ENCODE measurements around the gene PTX3. TPM values are rescaled to one million over a fixed set of nuclear protein-coding genes. Genes with fewer than 3 reads are reported as not detected.

PTX3 gene
- total RNA-seq, 1 donor from 2014 or later = 41.2 TPM

- H3K9me3 Mint-ChIP-seq (ENCODE audit: low read depth) = peaks cover 4% of the 10 kb centered on the region
- H3K27ac Mint-ChIP-seq (ENCODE audit: unreplicated experiment) = no peak overlapping the region
- DNase-seq (ENCODE audit: low spot score) = no peak
- peaks cover 10% of the 10 kb centered on the region for H3K4me1 Mint-ChIP-seq (ENCODE audit: low read depth)
- no peaks in the 10 kb centered on the region for H3K27me3 Mint-ChIP-seq (ENCODE audit: low read depth)
- H3K36me3 Mint-ChIP-seq (ENCODE audit: low read depth) = no peaks in the 10 kb centered on the region
- TF ChIP-seq CTCF (IDR thresholded peaks at IDR 0.05) = no peak
- no peak overlapping the region for H3K4me3 Mint-ChIP-seq (ENCODE audit: unreplicated experiment)
These were observed 30.3 kb upstream of the PTX3 start for GRCh38 chr3:157406394-157406793.

DNA sequence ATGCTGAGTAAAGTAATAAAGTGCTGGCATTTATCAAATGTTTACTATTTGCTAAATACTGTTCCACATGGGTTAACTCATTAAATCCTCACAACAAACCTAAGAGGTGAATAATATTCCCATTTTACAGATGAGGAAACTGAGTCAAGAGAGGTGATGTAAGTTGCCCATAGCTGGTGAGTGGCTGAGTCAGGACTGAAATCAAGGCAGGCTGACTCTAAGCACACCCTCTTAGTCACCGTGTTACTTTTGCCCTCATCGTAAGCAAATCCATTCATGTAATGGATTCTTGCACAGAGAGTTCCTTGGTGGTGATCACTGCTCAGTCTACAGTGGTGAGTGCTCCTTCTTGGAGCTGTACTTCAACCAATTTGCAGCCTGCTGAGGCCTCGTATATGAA is 28.9 kb upstream of the PTX3 start:
- no peaks in the 10 kb centered on the region for H3K36me3 Mint-ChIP-seq (ENCODE audit: low read depth)
- no peak for DNase-seq (ENCODE audit: low spot score)
- H3K4me3 Mint-ChIP-seq (ENCODE audit: unreplicated experiment) = no peak overlapping the region
- peaks cover 6% of the 10 kb centered on the region for H3K9me3 Mint-ChIP-seq (ENCODE audit: low read depth)
- no peaks in the 10 kb centered on the region for H3K27me3 Mint-ChIP-seq (ENCODE audit: low read depth)
- no peak overlapping the region for H3K27ac Mint-ChIP-seq (ENCODE audit: unreplicated experiment)
- H3K4me1 Mint-ChIP-seq (ENCODE audit: low read depth) = peaks cover 10% of the 10 kb centered on the region
- TF ChIP-seq CTCF (IDR thresholded peaks at IDR 0.05) = no peak

DNA sequence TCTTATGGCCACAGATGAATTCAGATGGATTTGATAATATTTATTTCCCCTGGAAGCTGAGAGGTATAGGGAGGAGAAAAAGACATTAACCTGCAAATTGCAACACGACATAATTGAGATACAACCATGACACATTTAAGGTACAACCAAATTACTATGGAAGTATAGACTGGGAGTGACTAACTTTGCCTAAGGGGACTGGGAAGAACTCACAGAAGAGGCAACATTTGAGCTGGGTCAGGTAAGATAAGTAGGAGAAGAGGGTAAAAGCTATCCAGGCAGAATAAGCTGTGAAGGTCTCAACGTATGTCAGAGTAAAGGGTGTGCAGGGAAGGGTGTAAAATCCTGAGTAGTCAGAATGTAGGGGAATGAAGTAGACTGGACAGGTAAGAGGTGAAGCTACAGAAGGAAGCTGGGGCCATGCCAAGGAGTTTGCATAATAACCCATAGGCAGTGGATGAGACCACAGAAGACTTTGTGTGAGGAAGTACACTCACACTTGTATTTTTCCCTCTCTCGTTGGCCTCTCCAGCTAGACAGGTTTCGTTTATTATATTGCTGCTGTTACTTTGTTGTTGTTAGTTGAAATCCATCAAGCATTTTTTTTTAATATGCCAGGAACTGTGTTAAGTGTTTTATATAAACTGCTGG is 28.0 kb upstream of the PTX3 start:
- H3K27ac Mint-ChIP-seq (ENCODE audit: unreplicated experiment) = no peak overlapping the region
- H3K9me3 Mint-ChIP-seq (ENCODE audit: low read depth) = peaks cover 6% of the 10 kb centered on the region

DNA sequence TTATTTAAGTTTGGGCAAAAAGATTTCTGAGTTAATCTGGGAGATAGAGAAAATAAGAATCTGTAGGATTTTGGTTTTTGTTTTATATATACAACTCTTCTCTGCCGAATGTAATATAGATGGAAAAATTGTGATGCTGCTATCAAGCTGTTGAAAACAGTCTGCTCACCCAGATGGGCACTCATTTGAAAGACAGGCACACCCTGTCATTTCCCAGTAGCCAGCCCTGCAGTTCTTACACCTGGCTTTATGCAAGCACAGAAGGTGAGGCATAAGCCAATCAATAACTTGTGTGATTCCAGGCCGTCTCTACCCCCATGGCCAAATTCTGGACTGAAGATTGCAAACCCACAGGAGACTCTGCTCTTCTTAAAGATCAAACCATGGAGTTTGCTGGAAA is 27.1 kb upstream of the PTX3 start:
- Mint-ChIP-seq H3K4me3 (ENCODE audit: unreplicated experiment) (no peak overlapping the region), H3K27me3 (ENCODE audit: low read depth) (no peaks in the 10 kb centered on the region), H3K36me3 (ENCODE audit: low read depth) (no peaks in the 10 kb centered on the region), H3K4me1 (ENCODE audit: low read depth) (peaks cover 10% of the 10 kb centered on the region), H3K9me3 (ENCODE audit: low read depth) (peaks cover 6% of the 10 kb centered on the region), H3K27ac (ENCODE audit: unreplicated experiment) (no peak overlapping the region)
- no peak for TF ChIP-seq CTCF (IDR thresholded peaks at IDR 0.05)
- DNase-seq (ENCODE audit: low spot score) = no peak

More for the DNA sequence above, 28.0 kb upstream of the PTX3 start:
- TF ChIP-seq CTCF (IDR thresholded peaks at IDR 0.05) = no peak
- no peaks in the 10 kb centered on the region for H3K27me3 Mint-ChIP-seq (ENCODE audit: low read depth)
- H3K4me1 Mint-ChIP-seq (ENCODE audit: low read depth) = peaks cover 10% of the 10 kb centered on the region
- H3K36me3 Mint-ChIP-seq (ENCODE audit: low read depth) = no peaks in the 10 kb centered on the region
- no peak for DNase-seq (ENCODE audit: low spot score)
- H3K4me3 Mint-ChIP-seq (ENCODE audit: unreplicated experiment) = no peak overlapping the region

DNA sequence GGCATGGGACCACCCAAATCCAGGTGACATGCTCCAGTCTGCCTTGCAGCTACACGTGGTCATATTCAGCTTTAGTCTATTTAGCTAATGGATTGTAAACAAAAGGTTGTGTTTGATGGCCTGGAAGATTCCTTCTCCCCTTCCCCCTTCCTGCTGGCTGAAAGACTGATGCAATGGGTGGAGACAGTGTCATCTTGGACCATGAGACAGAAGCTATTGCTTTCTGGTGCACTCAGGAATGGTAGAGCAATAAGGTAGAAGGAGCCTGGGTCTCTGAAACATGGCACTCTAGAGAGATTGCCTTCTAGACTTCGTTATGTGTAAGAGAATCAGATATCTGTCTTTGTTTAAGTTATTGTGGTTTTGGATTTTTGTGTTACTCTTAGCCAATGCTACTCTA is 25.7 kb upstream of the PTX3 start:
- Mint-ChIP-seq H3K27me3 (ENCODE audit: low read depth) (no peaks in the 10 kb centered on the region), H3K4me1 (ENCODE audit: low read depth) (peaks cover 4% of the 10 kb centered on the region), H3K27ac (ENCODE audit: unreplicated experiment) (no peak overlapping the region), H3K36me3 (ENCODE audit: low read depth) (no peaks in the 10 kb centered on the region), H3K9me3 (ENCODE audit: low read depth) (peaks cover 6% of the 10 kb centered on the region), H3K4me3 (ENCODE audit: unreplicated experiment) (no peak overlapping the region)
- TF ChIP-seq CTCF (IDR thresholded peaks at IDR 0.05) = no peak
- DNase-seq (ENCODE audit: low spot score) = no peak

All from chondrocyte (in vitro differentiated cells).